Calu3 (cell line): ENCODE results near the gene TPSG1. TPM values are rescaled to one million over a fixed set of nuclear protein-coding genes. Genes with fewer than 3 reads are reported as not detected.

Source experiments
- BruUV-seq: library from RNA; stranded (reverse); fragments of 400-500 nt; replicated peaks from 2 replicates; lab custom pipeline; 2021; lab: Mats Ljungman, UMichigan
- CTCF ChIA-PET: fragments of 300-600 bp; sonication (Branson Sonifier 250); formaldehyde crosslinking; loops from one replicate; lab custom pipeline; 2022; ENCODE audit warnings: antibody characterized with exemption; lab: Charles Lee
- DNase-seq: peaks from one replicate; pipeline ENCODE4 v3.0.0; 2022
- H3K27ac Mint-ChIP-seq: one replicate; pipeline ENCODE4 v1.8.0; 2022; ENCODE audit warnings: mixed read lengths; ENCODE audit not compliant: unreplicated experiment
- H3K27me3 Mint-ChIP-seq: one replicate; pipeline ENCODE4 v1.8.0; 2022; ENCODE audit warnings: mixed read lengths; ENCODE audit not compliant: unreplicated experiment
- H3K36me3 Mint-ChIP-seq: one replicate; pipeline ENCODE4 v1.8.0; 2022; ENCODE audit warnings: mild to moderate bottlenecking, moderate library complexity, mixed read lengths; ENCODE audit not compliant: insufficient read depth, unreplicated experiment
- H3K4me1 Mint-ChIP-seq: one replicate; pipeline ENCODE4 v1.8.0; 2022; ENCODE audit warnings: mild to moderate bottlenecking, low read depth, mixed read lengths; ENCODE audit not compliant: unreplicated experiment
- H3K4me3 Mint-ChIP-seq: one replicate; pipeline ENCODE4 v1.8.0; 2022; ENCODE audit warnings: mild to moderate bottlenecking, low read depth, moderate library complexity, mixed read lengths; ENCODE audit not compliant: unreplicated experiment
- H3K9me3 Mint-ChIP-seq: one replicate; pipeline ENCODE4 v1.8.0; 2022; ENCODE audit warnings: low read depth, mixed read lengths; ENCODE audit not compliant: unreplicated experiment
- CTCF ChIP-seq: fragments of 200-600 bp; IDR thresholded peaks from one replicate; pipeline ENCODE4 v1.8.0; 2022; ENCODE audit warnings: antibody characterized with exemption; ENCODE audit not compliant: unreplicated experiment
- intact Hi-C: fragments of 100-400 bp; cut with micrococcal nuclease; formaldehyde crosslinking; loops from one replicate; pipeline ENCODE4 v1.10.0; 2022; ENCODE audit not compliant: unreplicated experiment
- total RNA-seq: library from RNA; stranded (reverse); gene quantifications from 2 replicates; pipeline ENCODE4 v1.2.3, GENCODE V29; 2022

Gene TPSG1
- total RNA-seq, 1 experiment from 2014 or later: not detected

DNA sequence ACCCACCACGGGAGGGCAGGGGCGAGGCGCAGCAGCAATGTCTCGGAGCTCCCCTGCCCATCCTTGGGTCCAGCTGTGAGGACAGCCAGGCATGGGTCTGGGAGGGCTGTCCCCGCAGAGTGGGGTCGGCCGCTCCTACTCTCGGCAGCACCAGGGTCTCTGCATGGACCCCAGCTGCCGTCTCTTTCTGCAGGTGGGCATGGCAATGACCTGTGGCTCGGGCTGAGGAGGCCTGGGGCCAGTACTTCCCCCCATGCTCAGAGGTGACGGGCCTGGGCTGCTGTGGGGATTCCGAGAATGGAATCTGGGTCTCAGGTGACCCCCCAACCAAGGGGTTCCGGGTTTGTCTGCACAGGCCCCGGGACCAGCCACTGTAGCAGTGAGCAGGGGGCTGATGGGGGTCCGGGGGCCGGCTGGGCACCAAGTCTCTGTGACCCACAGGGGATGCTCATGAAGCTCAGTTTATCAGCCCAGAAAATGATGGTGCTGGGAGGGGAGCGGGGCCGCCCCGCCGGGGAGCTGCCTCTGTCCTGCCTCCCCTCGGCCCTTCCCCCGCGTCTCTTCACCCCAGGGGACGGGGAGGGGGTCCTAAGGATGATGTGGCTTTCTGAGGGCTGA is 48.7 kb downstream of the TPSG1 start:
- Mint-ChIP-seq H3K4me1 (peaks cover 8% of the 10 kb centered on the region), H3K4me3 (no peak overlapping the region), H3K27ac (no peak overlapping the region), H3K27me3 (peaks cover 89% of the 10 kb centered on the region), H3K9me3 (no peaks in the 10 kb centered on the region), H3K36me3 (no peaks in the 10 kb centered on the region)
- DNase-seq: no peak
- CTCF ChIA-PET: no interaction called here
- no TSS peak for BruUV-seq
- intact Hi-C loops: no loop called here
- no peak for TF ChIP-seq CTCF

DNA sequence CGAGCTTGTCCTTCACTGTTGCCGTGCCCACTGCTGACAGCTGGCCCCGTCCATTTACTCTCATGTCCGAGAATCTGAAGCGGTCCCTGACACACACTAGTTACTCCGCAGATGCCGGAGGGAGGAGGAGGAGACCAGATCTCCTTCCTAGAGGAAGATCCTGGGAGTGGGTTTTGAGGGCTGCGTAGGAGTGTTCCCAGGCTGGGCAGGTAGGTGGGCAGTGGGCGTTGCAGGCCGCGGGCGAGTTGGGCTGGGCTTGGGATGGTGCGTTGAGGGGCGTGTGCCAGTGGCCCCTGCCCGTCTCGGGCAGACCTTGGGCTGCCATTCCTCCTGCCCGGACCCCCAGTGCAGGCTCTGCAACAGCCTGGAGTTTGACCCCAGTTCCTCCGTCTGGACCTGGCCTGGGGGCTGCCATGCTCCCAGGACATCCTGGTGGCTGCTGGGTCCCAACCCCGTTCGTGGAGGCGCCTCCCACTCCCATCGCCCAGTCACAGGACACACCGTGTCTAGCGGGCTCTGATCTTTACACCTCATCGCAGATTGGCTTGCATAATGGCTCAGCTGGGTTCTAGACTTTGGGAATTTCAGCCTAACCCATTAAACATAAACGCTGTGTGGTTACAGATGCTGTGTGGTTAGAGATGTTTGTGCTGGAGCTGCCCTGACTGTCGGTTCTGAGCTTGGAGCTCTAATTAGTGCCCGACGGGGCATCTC is 49.3 kb downstream of the TPSG1 start:
- Mint-ChIP-seq H3K27me3 (peaks cover 89% of the 10 kb centered on the region), H3K4me1 (peaks cover 8% of the 10 kb centered on the region), H3K27ac (no peak overlapping the region), H3K9me3 (no peaks in the 10 kb centered on the region), H3K36me3 (no peaks in the 10 kb centered on the region), H3K4me3 (no peak overlapping the region)
- no TSS peak for BruUV-seq
- CTCF ChIA-PET: no interaction called here
- no peak for TF ChIP-seq CTCF
- no peak for DNase-seq
- intact Hi-C loops: no loop called here

DNA sequence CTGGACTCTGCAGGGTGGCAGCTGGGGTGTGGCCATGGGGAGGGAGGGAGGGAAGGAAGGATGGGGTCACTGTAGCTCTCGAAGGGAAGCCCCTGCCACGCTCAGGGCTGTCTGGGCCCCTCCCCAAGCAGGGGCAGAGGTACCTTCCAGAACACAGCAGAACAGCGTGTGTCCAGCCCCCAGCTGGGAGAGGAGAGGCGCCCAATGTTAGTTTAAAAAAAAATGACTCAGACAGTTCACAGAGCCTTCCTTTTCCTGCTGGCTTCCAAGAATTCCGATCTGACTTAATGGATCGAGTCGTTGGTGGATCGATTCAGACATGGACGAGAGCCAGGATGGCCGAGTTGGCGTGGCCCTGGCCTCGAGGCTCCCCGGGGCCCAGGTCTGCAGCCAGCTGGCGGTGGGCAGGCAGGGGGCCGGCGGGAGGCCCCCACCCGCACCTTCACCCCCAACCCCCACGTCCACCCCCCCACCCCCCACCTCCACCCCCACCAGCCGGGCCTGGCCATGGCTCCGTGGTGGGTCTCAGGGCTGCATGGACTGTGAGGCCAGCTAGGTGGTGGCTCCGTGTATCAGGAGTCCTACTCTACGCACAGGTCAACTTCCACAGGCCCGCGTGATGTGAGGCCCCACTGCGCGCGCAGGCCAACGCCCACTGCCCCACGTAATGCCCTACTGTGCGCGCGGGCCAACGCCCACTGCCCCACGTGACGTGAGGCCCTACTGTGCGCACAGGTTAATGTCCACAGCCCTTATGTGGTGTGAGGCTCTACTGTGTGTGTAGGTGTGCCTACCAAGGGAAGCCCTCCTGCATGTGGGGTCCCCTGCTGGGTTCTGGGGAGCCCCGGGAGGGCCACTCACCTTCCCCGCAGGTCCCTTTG is 50.4 kb downstream of the TPSG1 start:
- H3K36me3 Mint-ChIP-seq: no peaks in the 10 kb centered on the region
- no peaks in the 10 kb centered on the region for H3K9me3 Mint-ChIP-seq
- intact Hi-C loops: no loop called here
- BruUV-seq: no TSS peak
- H3K27me3 Mint-ChIP-seq: peaks cover 89% of the 10 kb centered on the region
- H3K27ac Mint-ChIP-seq: no peak overlapping the region
- TF ChIP-seq CTCF: no peak
- peaks cover 8% of the 10 kb centered on the region for H3K4me1 Mint-ChIP-seq
- DNase-seq: peak; percentile 59
- no peak overlapping the region for H3K4me3 Mint-ChIP-seq
- CTCF ChIA-PET: interaction anchor here (0.7 to 0.8 kb wide), 3 partner anchors 11 to 40 kb away, joined by 3 to 4 read pairs (median 3); no protein-coding TSS in a partner anchor

DNA sequence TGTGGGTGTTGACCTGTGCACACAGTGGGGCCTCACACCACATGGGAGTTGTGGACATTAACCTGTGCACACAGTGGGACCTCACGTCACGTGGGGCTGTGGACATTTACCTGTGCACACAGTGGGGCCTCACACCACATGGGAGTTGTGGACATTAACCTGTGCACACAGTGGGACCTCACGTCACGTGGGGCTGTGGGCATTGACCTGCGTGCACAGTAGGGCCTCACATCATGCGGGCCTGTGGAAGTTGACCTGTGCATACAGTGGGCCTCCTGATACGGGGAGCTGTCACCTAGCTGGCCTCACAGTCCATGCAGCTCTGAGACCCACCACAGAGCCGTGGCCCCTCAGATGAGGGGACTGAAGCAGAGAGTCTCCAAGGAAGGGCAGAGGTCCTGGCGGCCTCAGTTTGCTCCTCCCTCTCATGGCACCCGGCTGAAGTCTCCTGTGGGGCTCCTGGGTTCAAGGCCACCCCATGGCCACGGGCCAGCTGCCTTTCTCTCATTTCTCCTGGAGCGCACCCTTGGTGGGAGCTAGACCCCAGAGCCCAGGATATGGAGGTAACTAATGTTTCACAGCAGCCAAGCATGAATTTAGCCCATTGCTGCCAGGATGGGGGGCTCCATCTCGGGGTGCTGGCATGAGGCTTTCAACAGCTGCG is 51.1 kb downstream of the TPSG1 start:
- Mint-ChIP-seq H3K27ac (no peak overlapping the region), H3K27me3 (peaks cover 88% of the 10 kb centered on the region), H3K36me3 (no peaks in the 10 kb centered on the region), H3K4me1 (peaks cover 8% of the 10 kb centered on the region), H3K9me3 (no peaks in the 10 kb centered on the region), H3K4me3 (no peak overlapping the region)
- TF ChIP-seq CTCF: no peak
- intact Hi-C loops: no loop called here
- no peak for DNase-seq
- CTCF ChIA-PET: interaction anchor here (0.5 to 0.8 kb wide), 3 partner anchors 10 to 334 kb away, joined by 3 to 4 read pairs (median 3); no protein-coding TSS in a partner anchor
- no TSS peak for BruUV-seq
